Measurements from ENCODE around the gene DLG2.

The DLG2 gene

DNA sequence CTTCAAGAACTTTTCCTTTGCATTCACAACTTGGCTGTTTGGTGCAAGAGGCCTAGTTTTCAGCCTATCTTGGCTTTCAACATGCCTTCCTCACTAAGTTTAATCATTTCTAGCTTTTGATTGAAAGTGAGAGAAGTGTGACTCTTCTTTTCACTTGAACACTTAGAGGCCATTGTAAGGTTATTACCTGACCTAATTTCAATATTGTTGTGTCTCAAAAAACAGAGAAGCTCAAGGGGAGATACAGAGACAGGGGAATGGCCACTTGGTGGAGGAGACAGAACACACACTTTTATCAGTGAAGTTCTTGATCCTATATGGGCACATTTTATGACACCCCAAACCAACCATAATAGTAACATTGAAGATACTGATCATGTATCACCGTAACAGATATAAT lies 532.3 kb downstream of the DLG2 start:
- TF ChIP-seq EZH2 (optimal IDR thresholded peaks at IDR 0.05; ENCODE audit: low read depth, low read length), result no peak
- no peak for TF ChIP-seq CTCF (IDR thresholded peaks at IDR 0.05; ENCODE audit: low read length)
- no peak for TF ChIP-seq EZH2phosphoT487 (IDR thresholded peaks at IDR 0.05; ENCODE audit: low read length)
- Histone ChIP-seq H3K79me2 (ENCODE audit: low read length) (no peaks in the 10 kb centered on the region), H3K9me2 (replicated peaks; ENCODE audit: insufficient read depth, low read length) (no peaks in the 10 kb centered on the region)

DNA sequence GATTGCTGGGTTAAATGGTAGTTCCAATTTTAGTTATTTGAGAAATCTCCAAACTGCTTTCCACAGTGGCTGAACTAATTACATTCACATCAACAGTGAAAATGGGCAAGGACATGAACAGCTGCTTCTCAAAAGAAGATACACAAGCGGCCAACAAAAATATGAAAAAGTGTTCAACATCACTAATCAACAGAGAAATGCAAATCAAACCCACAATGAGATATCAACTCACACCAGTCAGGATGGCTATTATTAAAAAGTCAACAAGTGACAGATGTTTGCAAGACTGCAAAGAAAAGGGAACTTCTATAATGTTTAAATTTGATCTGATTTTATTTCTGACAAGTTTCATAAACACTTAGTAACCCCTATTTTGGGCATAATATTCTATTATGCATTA lies 537.5 kb downstream of the DLG2 start:
- no peak overlapping the region for H3K27ac ChIP-seq (ENCODE audit: low read length)
- H2AFZ ChIP-seq (ENCODE audit: low read length), result no peak overlapping the region
- no peaks in the 10 kb centered on the region for H3K36me3 ChIP-seq (replicated peaks; ENCODE audit: insufficient read depth, low read length)
- no peak overlapping the region for H3K4me3 ChIP-seq (ENCODE audit: low read length)
- no peaks in the 10 kb centered on the region for H3K4me1 ChIP-seq (ENCODE audit: low read length)
- H3F3A ChIP-seq (ENCODE audit: insufficient read depth, low read length), result no peaks in the 10 kb centered on the region
- H3K9me3 ChIP-seq (replicated peaks; ENCODE audit: insufficient read depth, low read length), result no peaks in the 10 kb centered on the region
- H3K9ac ChIP-seq (ENCODE audit: low read length), result no peak overlapping the region
- no peaks in the 10 kb centered on the region for H3K9me2 ChIP-seq (replicated peaks; ENCODE audit: insufficient read depth, low read length)
- DNase-seq, result no peak
- no peak for TF ChIP-seq EZH2 (optimal IDR thresholded peaks at IDR 0.05; ENCODE audit: low read depth, low read length)
- TF ChIP-seq CTCF (IDR thresholded peaks at IDR 0.05; ENCODE audit: low read length), result no peak
- no peak for TF ChIP-seq EZH2phosphoT487 (IDR thresholded peaks at IDR 0.05; ENCODE audit: low read length)
- H3K4me2 ChIP-seq (ENCODE audit: low read depth, low read length), result no peak overlapping the region
- no peaks in the 10 kb centered on the region for H3K27me3 ChIP-seq (replicated peaks; ENCODE audit: insufficient read depth, low read length)
- H3K79me2 ChIP-seq (ENCODE audit: low read length), result no peaks in the 10 kb centered on the region
- H4K20me1 ChIP-seq (ENCODE audit: insufficient read depth, low read length), result no peaks in the 10 kb centered on the region

More for the DNA sequence above, 532.3 kb downstream of the DLG2 start:
- no peaks in the 10 kb centered on the region for H4K20me1 ChIP-seq (ENCODE audit: insufficient read depth, low read length)
- no peak overlapping the region for H3K9ac ChIP-seq (ENCODE audit: low read length)
- H3K4me1 ChIP-seq (ENCODE audit: low read length), result peaks cover 17% of the 10 kb centered on the region; the same call in 1 of the 2 replicates
- H3F3A ChIP-seq (ENCODE audit: insufficient read depth, low read length), result no peaks in the 10 kb centered on the region
- H3K4me3 ChIP-seq (ENCODE audit: low read length), result no peak overlapping the region
- no peak overlapping the region for H3K27ac ChIP-seq (ENCODE audit: low read length)
- no peak overlapping the region for H2AFZ ChIP-seq (ENCODE audit: low read length)
- DNase-seq, result no peak
- no peaks in the 10 kb centered on the region for H3K36me3 ChIP-seq (replicated peaks; ENCODE audit: insufficient read depth, low read length)
- no peak overlapping the region for H3K4me2 ChIP-seq (ENCODE audit: low read depth, low read length)
- H3K27me3 ChIP-seq (replicated peaks; ENCODE audit: insufficient read depth, low read length), result no peaks in the 10 kb centered on the region
- no peaks in the 10 kb centered on the region for H3K9me3 ChIP-seq (replicated peaks; ENCODE audit: insufficient read depth, low read length)

DNA sequence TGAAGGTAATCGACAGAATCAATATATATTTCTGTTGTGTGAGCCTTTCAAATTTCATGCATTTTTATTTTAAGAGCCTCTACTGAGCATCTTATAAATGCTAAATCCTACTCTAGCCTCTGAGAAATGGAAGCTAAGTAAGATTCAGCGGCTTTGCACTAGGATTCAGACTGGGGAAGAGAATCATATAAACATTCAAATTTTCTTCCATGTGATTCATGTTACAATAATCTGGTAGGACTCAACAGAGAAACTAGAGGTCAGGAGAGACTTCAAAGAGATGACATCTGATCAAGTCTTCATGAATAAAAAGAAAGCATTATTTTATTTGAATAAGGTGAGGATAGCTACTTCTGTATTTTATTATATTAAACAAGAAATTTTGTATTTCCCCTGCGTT lies 538.9 kb downstream of the DLG2 start:
- no peaks in the 10 kb centered on the region for H3K9me3 ChIP-seq (replicated peaks; ENCODE audit: insufficient read depth, low read length)
- H3K9ac ChIP-seq (ENCODE audit: low read length), result no peak overlapping the region
- H3K36me3 ChIP-seq (replicated peaks; ENCODE audit: insufficient read depth, low read length), result no peaks in the 10 kb centered on the region
- H3K9me2 ChIP-seq (replicated peaks; ENCODE audit: insufficient read depth, low read length), result no peaks in the 10 kb centered on the region
- H3K4me1 ChIP-seq (ENCODE audit: low read length), result no peaks in the 10 kb centered on the region
- no peak overlapping the region for H3K27ac ChIP-seq (ENCODE audit: low read length)
- no peak overlapping the region for H3K4me2 ChIP-seq (ENCODE audit: low read depth, low read length)
- H3F3A ChIP-seq (ENCODE audit: insufficient read depth, low read length), result no peaks in the 10 kb centered on the region
- H3K27me3 ChIP-seq (replicated peaks; ENCODE audit: insufficient read depth, low read length), result no peaks in the 10 kb centered on the region
- H2AFZ ChIP-seq (ENCODE audit: low read length), result no peak overlapping the region
- H4K20me1 ChIP-seq (ENCODE audit: insufficient read depth, low read length), result no peaks in the 10 kb centered on the region
- no peaks in the 10 kb centered on the region for H3K79me2 ChIP-seq (ENCODE audit: low read length)
- TF ChIP-seq EZH2phosphoT487 (IDR thresholded peaks at IDR 0.05; ENCODE audit: low read length) (no peak), EZH2 (optimal IDR thresholded peaks at IDR 0.05; ENCODE audit: low read depth, low read length) (no peak), CTCF (IDR thresholded peaks at IDR 0.05; ENCODE audit: low read length) (no peak)
- no peak for DNase-seq
- H3K4me3 ChIP-seq (ENCODE audit: low read length), result no peak overlapping the region

Data from MM.1S (cell line).